Uterine smooth muscle cell (primary cell): ENCODE results near the gene NHLRC3. TPM values are rescaled to one million over a fixed set of nuclear protein-coding genes. Genes with fewer than 3 reads are reported as not detected.

Experiments
- total RNA-seq: library from RNA; depleted of rRNA; stranded (reverse); fragments of >200 nt; gene quantifications from 2 replicates; pipeline ENCODE4 v1.2.3, GENCODE V29; 2014

The NHLRC3 gene
- total RNA-seq = 14.9 and 24.9 TPM in 2 replicates

DNA sequence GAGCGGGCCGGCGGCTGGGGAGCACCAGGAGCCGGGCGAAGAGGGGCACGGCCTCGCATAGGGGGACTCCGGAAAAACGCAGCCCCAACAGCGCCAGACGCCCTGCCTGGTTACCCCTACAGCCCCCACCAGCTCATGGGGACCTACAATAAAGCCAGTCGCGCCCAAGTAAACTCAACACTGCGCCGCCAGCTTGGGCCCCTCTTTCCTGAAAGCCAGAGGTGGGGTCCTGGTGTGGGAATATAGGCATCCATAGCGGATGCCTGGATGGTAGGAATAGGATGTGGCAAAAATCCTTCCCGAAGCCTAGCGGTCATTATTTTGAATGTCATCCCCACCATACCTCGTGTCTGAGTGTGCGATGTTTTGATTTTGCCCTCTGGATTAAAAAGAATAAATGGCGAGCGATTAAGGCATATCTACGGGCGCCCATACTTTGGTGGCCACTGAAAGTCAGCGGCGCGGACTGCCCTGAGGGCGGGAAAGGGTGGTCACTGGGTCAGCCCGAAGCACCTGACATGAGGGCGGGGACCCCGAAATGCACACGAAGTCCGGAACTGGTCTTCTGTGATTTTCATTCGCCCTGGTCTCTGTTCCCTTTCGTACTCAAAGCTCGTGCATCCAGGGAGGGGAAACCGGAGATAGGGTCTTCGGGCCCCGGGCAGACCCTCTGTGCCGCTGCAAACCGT is at the start of gene NHLRC3, which contains the start of gene PROSER1:
TSS of gene NHLRC3 (plus strand) at position 577 of the 689 bp plus-strand sequence. CDS start 184 bp downstream, outside the sequence.
TSS of gene PROSER1 (minus strand) at position 210 of the 689 bp plus-strand sequence. CDS start 847 bp downstream, outside the sequence.

GRCh38 chr13:38990693-38991092 is 47.6 kb upstream of the NHLRC3 start, which contains the start of gene STOML3:
TSS of gene STOML3 (minus strand) at chr13:38990831. CDS start at chr13:38990721, 110 bp downstream.

Other genes with a start within 250 kb of the NHLRC3 start
- not detected in 2 replicates for gene STOML3, start 47.6 kb upstream of the NHLRC3 start, total RNA-seq
- 11.3 and 15.4 TPM in 2 replicates for gene PROSER1, start 367 bp upstream of the NHLRC3 start, total RNA-seq